ENCODE data around the gene PADI4.

- TF ChIP-seq POLR2A (IDR thresholded peaks at IDR 0.05) (no peak), CTCF (IDR thresholded peaks at IDR 0.05) (no peak)
Observed at GRCh38 chr1:17328855-17329254, 20.9 kb downstream of the PADI4 start.

Data from testis (tissue), 2 donors.